ENCODE data around the gene KIF4B.

Gene KIF4B

DNA sequence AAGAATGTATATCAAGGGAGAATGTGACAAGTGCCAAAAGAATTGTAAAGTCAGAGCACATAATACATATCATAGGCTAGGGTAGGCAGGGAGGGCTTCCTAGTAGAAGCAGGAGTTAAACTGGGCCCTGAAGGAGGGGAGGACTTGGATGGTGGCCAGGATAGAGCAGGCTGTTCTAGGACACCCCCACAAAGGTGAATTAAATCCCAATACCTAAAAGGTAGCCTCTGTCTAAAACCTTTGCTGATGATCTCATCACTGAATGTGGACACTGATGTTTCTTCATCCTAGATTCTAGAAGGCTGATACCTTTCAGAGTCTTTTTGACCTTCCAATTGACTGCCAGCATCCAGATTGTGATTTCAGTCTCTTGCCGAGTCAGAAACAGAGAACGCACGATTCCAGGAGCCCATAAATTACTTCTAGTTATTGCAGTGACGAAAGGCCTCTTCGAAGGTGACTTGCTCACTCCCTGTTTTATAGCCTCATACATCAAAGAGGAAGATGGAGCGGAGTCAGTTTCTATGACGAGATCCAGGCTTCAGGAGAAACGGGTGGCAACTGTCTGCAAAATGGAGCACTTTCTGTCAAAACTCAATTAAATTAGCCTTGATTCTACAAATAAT, 43.2 kb downstream of the KIF4B start:
- no peak for DNase-seq

DNA sequence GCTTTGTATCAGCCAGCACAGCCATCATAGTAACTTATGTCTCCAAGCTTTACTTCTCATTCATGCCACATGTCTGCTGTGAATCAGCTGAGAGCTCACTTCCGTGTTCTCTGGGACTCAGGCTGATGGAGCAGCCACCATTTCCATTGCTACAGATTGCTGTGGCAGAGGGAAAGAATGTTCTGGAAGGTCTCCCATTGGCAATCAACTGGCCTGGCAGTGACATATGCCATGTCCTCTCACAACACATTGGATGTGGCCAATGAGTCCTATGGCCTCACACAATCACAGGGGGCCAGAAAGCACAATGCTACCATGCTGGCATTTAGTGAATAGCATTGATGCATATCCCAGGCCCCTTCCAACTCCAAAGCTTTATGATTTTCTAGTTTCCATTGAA, 44.1 kb downstream of the KIF4B start:
- no peak for DNase-seq

DNA sequence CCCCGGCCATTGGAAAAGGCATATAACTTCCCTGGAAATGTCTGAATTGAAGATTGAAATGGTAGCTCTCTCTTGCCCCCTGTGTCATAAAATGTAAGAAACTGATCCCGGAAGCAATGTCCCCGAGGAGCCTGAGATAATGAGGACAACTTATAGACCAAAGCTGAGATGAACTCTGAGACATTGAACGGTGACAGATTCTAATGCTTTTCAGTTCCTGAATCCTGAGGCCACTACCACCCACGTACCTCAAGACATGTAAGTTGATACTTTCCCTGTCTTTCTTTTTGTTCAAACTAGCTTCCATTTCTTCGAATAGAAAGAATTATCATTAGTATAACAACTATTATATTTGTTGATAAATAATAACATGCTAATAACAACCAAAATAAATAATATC, 51.0 kb downstream of the KIF4B start:
- DNase-seq = no peak

- DNase-seq = no peak
These were observed 53.5 kb downstream of the KIF4B start for GRCh38 chr5:155066886-155067595.

Data from amygdala (tissue), 56 donors.